ENCODE measurements around the gene CCDC97. TPM values are rescaled to one million over a fixed set of nuclear protein-coding genes. Genes with fewer than 3 reads are reported as not detected.

The CCDC97 gene
- total RNA-seq, 1 donor, result 9.0 TPM

DNA sequence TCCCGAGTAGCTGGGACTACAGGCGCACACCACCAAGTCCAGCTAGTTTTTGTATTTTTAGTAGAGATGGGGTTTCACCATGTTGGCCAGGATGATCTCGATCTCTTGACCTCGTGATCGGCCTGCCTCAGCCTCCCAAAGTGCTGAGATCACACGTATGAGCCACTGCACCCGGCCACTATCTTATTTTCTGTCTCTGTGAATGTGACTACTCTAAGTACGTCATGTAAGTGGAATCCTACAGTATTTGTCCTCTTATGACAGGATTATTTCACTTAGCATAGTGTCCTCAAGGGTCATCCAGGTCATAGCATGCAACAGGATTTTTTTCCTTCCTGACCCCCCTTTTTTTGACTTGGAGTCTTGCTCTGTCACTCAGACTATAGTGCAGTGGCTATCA lies 61.6 kb downstream of the CCDC97 start:
- H3K4me3 ChIP-seq (ENCODE audit: insufficient read depth, low read length), result no peak overlapping the region
- no peak overlapping the region for H2AFZ ChIP-seq (ENCODE audit: low read length)
- DNase-seq (ENCODE audit: insufficient read length, low spot score, missing footprints), result no peak
- no peaks in the 10 kb centered on the region for H3K36me3 ChIP-seq (ENCODE audit: insufficient read depth, low read length)
- TF ChIP-seq, protein P1, sequence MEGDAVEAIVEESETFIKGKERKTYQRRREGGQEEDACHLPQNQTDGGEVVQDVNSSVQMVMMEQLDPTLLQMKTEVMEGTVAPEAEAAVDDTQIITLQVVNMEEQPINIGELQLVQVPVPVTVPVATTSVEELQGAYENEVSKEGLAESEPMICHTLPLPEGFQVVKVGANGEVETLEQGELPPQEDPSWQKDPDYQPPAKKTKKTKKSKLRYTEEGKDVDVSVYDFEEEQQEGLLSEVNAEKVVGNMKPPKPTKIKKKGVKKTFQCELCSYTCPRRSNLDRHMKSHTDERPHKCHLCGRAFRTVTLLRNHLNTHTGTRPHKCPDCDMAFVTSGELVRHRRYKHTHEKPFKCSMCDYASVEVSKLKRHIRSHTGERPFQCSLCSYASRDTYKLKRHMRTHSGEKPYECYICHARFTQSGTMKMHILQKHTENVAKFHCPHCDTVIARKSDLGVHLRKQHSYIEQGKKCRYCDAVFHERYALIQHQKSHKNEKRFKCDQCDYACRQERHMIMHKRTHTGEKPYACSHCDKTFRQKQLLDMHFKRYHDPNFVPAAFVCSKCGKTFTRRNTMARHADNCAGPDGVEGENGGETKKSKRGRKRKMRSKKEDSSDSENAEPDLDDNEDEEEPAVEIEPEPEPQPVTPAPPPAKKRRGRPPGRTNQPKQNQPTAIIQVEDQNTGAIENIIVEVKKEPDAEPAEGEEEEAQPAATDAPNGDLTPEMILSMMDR (IDR thresholded peaks at IDR 0.05; ENCODE audit: extremely low read depth, low read depth, low read length), result no peak
- H3K27me3 ChIP-seq (ENCODE audit: insufficient read depth, low read length), result no peaks in the 10 kb centered on the region
- H3K79me2 ChIP-seq (ENCODE audit: insufficient read depth, low read length), result peaks cover 37% of the 10 kb centered on the region
- H3K9me3 ChIP-seq (ENCODE audit: low read depth, low read length), result no peaks in the 10 kb centered on the region
- H3K4me1 ChIP-seq (ENCODE audit: insufficient read depth, low read length), result peaks cover 20% of the 10 kb centered on the region
- H4K20me1 ChIP-seq (ENCODE audit: insufficient read depth, low read length), result peaks cover 13% of the 10 kb centered on the region
- H3K4me2 ChIP-seq (ENCODE audit: insufficient read depth, low read length), result no peak overlapping the region
- no peak overlapping the region for H3K27ac ChIP-seq (ENCODE audit: low read depth, low read length)

DNA sequence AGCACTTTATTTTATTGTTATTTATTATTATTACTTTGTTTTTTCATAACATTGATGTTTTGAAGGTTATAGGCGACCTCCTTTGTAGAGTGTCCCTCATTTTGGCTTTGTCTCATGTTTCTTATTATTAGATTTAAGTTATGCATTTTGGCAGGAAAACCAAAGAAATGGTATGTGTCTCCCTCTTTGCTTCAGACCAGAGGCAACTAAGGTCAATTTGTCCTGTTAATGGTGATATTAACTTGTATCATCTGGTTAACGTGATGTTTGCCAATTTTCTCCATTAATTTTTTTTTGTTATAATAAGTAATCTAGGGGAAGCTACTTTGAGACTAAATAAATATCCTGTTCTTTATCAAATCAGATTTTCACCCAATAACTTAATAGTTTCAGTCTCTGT lies 62.5 kb downstream of the CCDC97 start:
- TF ChIP-seq, protein P1 (IDR thresholded peaks at IDR 0.05; ENCODE audit: extremely low read depth, low read depth, low read length), result no peak
- Histone ChIP-seq H3K27ac (ENCODE audit: low read depth, low read length) (no peak overlapping the region), H3K4me3 (ENCODE audit: insufficient read depth, low read length) (no peak overlapping the region), H3K4me1 (ENCODE audit: insufficient read depth, low read length) (peaks cover 24% of the 10 kb centered on the region), H4K20me1 (ENCODE audit: insufficient read depth, low read length) (peaks cover 13% of the 10 kb centered on the region), H2AFZ (ENCODE audit: low read length) (no peak overlapping the region), H3K36me3 (ENCODE audit: insufficient read depth, low read length) (no peaks in the 10 kb centered on the region), H3K79me2 (ENCODE audit: insufficient read depth, low read length) (peaks cover 31% of the 10 kb centered on the region), H3K27me3 (ENCODE audit: insufficient read depth, low read length) (no peaks in the 10 kb centered on the region), H3K9me3 (ENCODE audit: low read depth, low read length) (no peaks in the 10 kb centered on the region), H3K4me2 (ENCODE audit: insufficient read depth, low read length) (no peak overlapping the region)
- no peak for DNase-seq (ENCODE audit: insufficient read length, low spot score, missing footprints)

DNA sequence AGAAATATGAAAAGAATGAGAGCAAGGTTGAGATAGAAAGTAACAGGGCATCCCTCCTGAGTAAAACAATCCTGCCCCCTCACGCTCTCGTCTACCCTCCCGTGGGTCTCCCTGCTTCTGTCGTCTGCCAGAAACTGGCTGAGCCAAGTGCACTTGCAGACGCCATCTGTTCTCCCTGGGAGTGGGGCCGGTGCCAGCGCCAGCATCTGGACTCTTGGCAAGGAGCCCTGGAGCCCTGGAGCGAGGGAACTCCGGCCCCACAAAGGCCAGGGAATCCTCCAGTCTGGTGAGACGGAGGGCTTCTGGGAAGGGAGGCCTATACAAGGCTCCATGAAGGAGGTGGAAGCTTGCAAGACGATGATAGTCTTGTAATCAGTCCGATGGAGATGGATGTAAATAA lies 64.0 kb downstream of the CCDC97 start:
- Histone ChIP-seq H3K4me1 (ENCODE audit: insufficient read depth, low read length) (peaks cover 12% of the 10 kb centered on the region), H3K4me2 (ENCODE audit: insufficient read depth, low read length) (peak overlapping the region; percentile 11), H3K27me3 (ENCODE audit: insufficient read depth, low read length) (no peaks in the 10 kb centered on the region), H3K79me2 (ENCODE audit: insufficient read depth, low read length) (peaks cover 26% of the 10 kb centered on the region), H3K36me3 (ENCODE audit: insufficient read depth, low read length) (no peaks in the 10 kb centered on the region), H4K20me1 (ENCODE audit: insufficient read depth, low read length) (peaks cover 13% of the 10 kb centered on the region), H2AFZ (ENCODE audit: low read length) (no peak overlapping the region), H3K27ac (ENCODE audit: low read depth, low read length) (no peak overlapping the region), H3K9me3 (ENCODE audit: low read depth, low read length) (no peaks in the 10 kb centered on the region), H3K4me3 (ENCODE audit: insufficient read depth, low read length) (no peak overlapping the region)
- TF ChIP-seq, protein P1 (IDR thresholded peaks at IDR 0.05; ENCODE audit: extremely low read depth, low read depth, low read length), result no peak
- peak; percentile 85 for DNase-seq (ENCODE audit: insufficient read length, low spot score, missing footprints)

Small RNAs within 50 kb of the gene (small RNA-seq; reads per million reads assigned to genes)
- not detected for gene RN7SL34P

Other genes with a start within 250 kb of the CCDC97 start
- not detected in 2 replicates for gene CYP2A13, start 221.7 kb upstream of the CCDC97 start, total RNA-seq
- gene CYP2F1, start 195.7 kb upstream of the CCDC97 start, total RNA-seq, result not detected in 2 replicates
- gene CYP2S1, start 117.0 kb upstream of the CCDC97 start, total RNA-seq, result not detected in 2 replicates
- gene AXL, start 90.9 kb upstream of the CCDC97 start, total RNA-seq, result 355 and 368 TPM in 2 replicates
- gene HNRNPUL1, start 45.8 kb upstream of the CCDC97 start, total RNA-seq, result 113 and 114 TPM in 2 replicates
- 17.4 and 21.2 TPM in 2 replicates for gene TGFB1, start 43.8 kb downstream of the CCDC97 start, total RNA-seq
- gene B9D2, start 54.0 kb downstream of the CCDC97 start, total RNA-seq, result 5.6 and 6.5 TPM in 2 replicates
- gene TMEM91, start 66.4 kb downstream of the CCDC97 start, total RNA-seq, result 5.9 and 6.2 TPM in 2 replicates
- 13.3 and 14.5 TPM in 2 replicates for gene EXOSC5, start 87.2 kb downstream of the CCDC97 start, total RNA-seq
- 33.9 and 37.3 TPM in 2 replicates for gene BCKDHA, start 87.6 kb downstream of the CCDC97 start, total RNA-seq
- gene B3GNT8, start 117.2 kb downstream of the CCDC97 start, total RNA-seq, result 0.59 and 0.72 TPM in 2 replicates
- gene DMAC2, start 129.7 kb downstream of the CCDC97 start, total RNA-seq, result 27.4 and 30.0 TPM in 2 replicates
- not detected in 2 replicates for gene ERICH4, start 133.0 kb downstream of the CCDC97 start, total RNA-seq